SK-N-SH treated with all-trans-retinoic acid at 6 μM for 48 hours (cell line): ENCODE measurements around the gene KCNG4.

ENCODE experiments used
- ATAC-seq: fragments of 200-7000 bp; cut with Tn5 transposase; 3 replicates; pipeline ENCODE4 v1.9.1; 2020; ENCODE audit warnings: mild to moderate bottlenecking, moderate library complexity
- ARNTL ChIP-seq: fragments of 450-650 bp; formaldehyde crosslinking; IDR thresholded peaks from 2 replicates; pipeline ENCODE4 v1.5.0; 2020; ENCODE audit warnings: low read depth, mild to moderate bottlenecking, moderate library complexity, borderline replicate concordance
- BACH2 ChIP-seq: fragments of 250-450 bp; sonication (Bioruptor Pico); IDR thresholded peaks from 2 replicates; pipeline ENCODE4 v1.9.0; 2021; ENCODE audit warnings: mild to moderate bottlenecking, borderline replicate concordance
- CSDC2 ChIP-seq: fragments of 250-450 bp; sonication (Bioruptor Pico); IDR thresholded peaks from 2 replicates; pipeline ENCODE4 v1.5.0; 2020; ENCODE audit warnings: mild to moderate bottlenecking, moderate library complexity
- ESRRG ChIP-seq: fragments of 250-450 bp; sonication (Bioruptor Pico); IDR thresholded peaks from 2 replicates; pipeline ENCODE4 v1.6.1; 2021; ENCODE audit warnings: mild to moderate bottlenecking
- GLIS3 ChIP-seq: fragments of 250-450 bp; sonication (Bioruptor Pico); IDR thresholded peaks from 2 replicates; pipeline ENCODE4 v1.5.0; 2020; ENCODE audit warnings: mild to moderate bottlenecking, moderate library complexity
- ISL1 ChIP-seq: fragments of 250-450 bp; sonication (Bioruptor Pico); IDR thresholded peaks from 2 replicates; pipeline ENCODE4 v2.1.2; 2022; ENCODE audit warnings: mild to moderate bottlenecking, moderate library complexity
- OSR1 ChIP-seq: fragments of 250-450 bp; sonication (Bioruptor Pico); IDR thresholded peaks from 2 replicates; pipeline ENCODE4 v1.8.0; 2022; ENCODE audit warnings: moderate library complexity, mild to moderate bottlenecking, inconsistent platforms
- PPARA ChIP-seq: fragments of 250-450 bp; sonication (Bioruptor Pico); IDR thresholded peaks from 2 replicates; pipeline ENCODE4 v1.5.0; 2020; ENCODE audit warnings: mild to moderate bottlenecking, borderline replicate concordance
- RARB ChIP-seq: fragments of 250-450 bp; sonication (Bioruptor Pico); IDR thresholded peaks from 2 replicates; pipeline ENCODE4 v1.8.0; 2021; ENCODE audit warnings: mild to moderate bottlenecking, moderate library complexity
- SNAI2 ChIP-seq: fragments of 250-450 bp; sonication (Bioruptor Pico); IDR thresholded peaks from 2 replicates; pipeline ENCODE4 v1.5.0; 2020; ENCODE audit warnings: mild to moderate bottlenecking, moderate library complexity
- TCF4 ChIP-seq: fragments of 250-450 bp; sonication (Bioruptor Pico); IDR thresholded peaks from 2 replicates; pipeline ENCODE4 v1.8.0; 2021; ENCODE audit warnings: mild to moderate bottlenecking, moderate library complexity, borderline replicate concordance
- TOX ChIP-seq: fragments of 250-450 bp; sonication (Bioruptor Pico); IDR thresholded peaks from 2 replicates; pipeline ENCODE4 v1.8.0; 2021; ENCODE audit warnings: mild to moderate bottlenecking, moderate library complexity, borderline replicate concordance
- ZC3H10 ChIP-seq: fragments of 250-450 bp; sonication (Bioruptor Pico); IDR thresholded peaks from 2 replicates; pipeline ENCODE4 v1.5.1; 2021; ENCODE audit warnings: mild to moderate bottlenecking, moderate library complexity
- ZFP3 ChIP-seq: fragments of 250-450 bp; sonication (Bioruptor Pico); IDR thresholded peaks from 2 replicates; pipeline ENCODE4 v1.5.0; 2020; ENCODE audit warnings: mild to moderate bottlenecking, moderate library complexity
- ZFP30 ChIP-seq: fragments of 450-650 bp; formaldehyde crosslinking; IDR thresholded peaks from 2 replicates; pipeline ENCODE4 v1.5.0; 2022; ENCODE audit warnings: mild to moderate bottlenecking, moderate library complexity
- ZNF565 ChIP-seq: fragments of 450-650 bp; formaldehyde crosslinking; conservative IDR thresholded peaks from 2 replicates; pipeline ENCODE4 v1.5.0; 2020; ENCODE audit warnings: low read depth, mild to moderate bottlenecking, moderate library complexity
- ZNF70 ChIP-seq: fragments of 450-650 bp; formaldehyde crosslinking; IDR thresholded peaks from 2 replicates; pipeline ENCODE4 v1.5.0; 2020; ENCODE audit warnings: mild to moderate bottlenecking, moderate library complexity
- ZNF8 ChIP-seq: fragments of 450-650 bp; formaldehyde crosslinking; IDR thresholded peaks from 2 replicates; pipeline ENCODE4 v1.5.0; 2020; ENCODE audit warnings: mild to moderate bottlenecking, moderate library complexity
- TF ChIP-seq, protein P1 (sequence below): fragments of 250-450 bp; sonication (Bioruptor Pico); IDR thresholded peaks from 2 replicates; pipeline ENCODE4 v1.5.1; 2020; ENCODE audit warnings: low read depth, mild to moderate bottlenecking, moderate library complexity
- TF ChIP-seq, protein P2 (sequence below): fragments of 250-450 bp; sonication (Bioruptor Pico); IDR thresholded peaks from 2 replicates; pipeline ENCODE4 v1.5.1; 2021; ENCODE audit warnings: mild to moderate bottlenecking, moderate library complexity
- TF ChIP-seq, protein P3 (sequence below): fragments of 250-450 bp; sonication (Bioruptor Pico); IDR thresholded peaks from 2 replicates; pipeline ENCODE4 v1.8.0; 2021; ENCODE audit warnings: low read depth, mild to moderate bottlenecking, moderate library complexity, borderline replicate concordance
- TF ChIP-seq, protein P4 (sequence below): fragments of 250-450 bp; sonication (Bioruptor Pico); IDR thresholded peaks from 2 replicates; pipeline ENCODE4 v1.8.0; 2020; ENCODE audit warnings: mild to moderate bottlenecking, moderate library complexity, borderline replicate concordance
- TF ChIP-seq, protein P5 (sequence below): fragments of 250-450 bp; sonication (Bioruptor Pico); IDR thresholded peaks from 2 replicates; pipeline ENCODE4 v1.5.0; 2020; ENCODE audit warnings: mild to moderate bottlenecking, moderate library complexity

Gene KCNG4

DNA sequence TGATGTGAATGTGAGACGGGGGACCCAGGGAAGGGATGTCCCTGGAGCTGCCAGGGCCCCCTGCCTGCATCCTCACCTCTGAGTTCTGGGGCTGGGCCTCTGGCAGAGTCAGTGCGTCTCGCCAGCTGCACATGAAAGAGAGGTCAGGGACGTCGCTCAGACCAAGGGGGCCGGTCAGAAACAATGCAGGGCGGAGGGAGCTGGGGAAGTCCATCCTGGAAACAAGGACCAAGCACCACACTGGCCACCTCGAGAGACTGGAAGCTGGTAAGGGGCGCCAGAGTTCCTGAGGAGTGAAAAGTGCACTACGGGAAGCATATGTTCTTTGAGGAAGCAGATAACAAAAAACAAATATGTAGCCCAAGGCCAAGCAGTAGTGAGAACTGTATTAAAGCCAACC, 55.0 kb downstream of the KCNG4 start:
- TF ChIP-seq ESRRG (CRISPR knock-in tag) (no peak), OSR1 (CRISPR knock-in tag) (no peak), GLIS3 (no peak), CSDC2 (no peak), RARB (CRISPR knock-in tag) (no peak), ZFP3 (CRISPR knock-in tag) (no peak), BACH2 (CRISPR knock-in tag) (no peak), TCF4 (no peak), ZNF8 (CRISPR knock-in tag) (no peak), ZFP30 (CRISPR knock-in tag) (no peak), ISL1 (CRISPR knock-in tag) (no peak), PPARA (no peak), ZC3H10 (CRISPR knock-in tag) (no peak), TOX (CRISPR knock-in tag) (no peak), ARNTL (CRISPR knock-in tag) (no peak)
- TF ChIP-seq, protein P1, sequence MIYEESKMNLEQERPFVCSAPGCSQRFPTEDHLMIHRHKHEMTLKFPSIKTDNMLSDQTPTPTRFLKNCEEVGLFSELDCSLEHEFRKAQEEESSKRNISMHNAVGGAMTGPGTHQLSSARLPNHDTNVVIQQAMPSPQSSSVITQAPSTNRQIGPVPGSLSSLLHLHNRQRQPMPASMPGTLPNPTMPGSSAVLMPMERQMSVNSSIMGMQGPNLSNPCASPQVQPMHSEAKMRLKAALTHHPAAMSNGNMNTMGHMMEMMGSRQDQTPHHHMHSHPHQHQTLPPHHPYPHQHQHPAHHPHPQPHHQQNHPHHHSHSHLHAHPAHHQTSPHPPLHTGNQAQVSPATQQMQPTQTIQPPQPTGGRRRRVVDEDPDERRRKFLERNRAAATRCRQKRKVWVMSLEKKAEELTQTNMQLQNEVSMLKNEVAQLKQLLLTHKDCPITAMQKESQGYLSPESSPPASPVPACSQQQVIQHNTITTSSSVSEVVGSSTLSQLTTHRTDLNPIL (CRISPR knock-in tag): no peak
- TF ChIP-seq, protein P2, sequence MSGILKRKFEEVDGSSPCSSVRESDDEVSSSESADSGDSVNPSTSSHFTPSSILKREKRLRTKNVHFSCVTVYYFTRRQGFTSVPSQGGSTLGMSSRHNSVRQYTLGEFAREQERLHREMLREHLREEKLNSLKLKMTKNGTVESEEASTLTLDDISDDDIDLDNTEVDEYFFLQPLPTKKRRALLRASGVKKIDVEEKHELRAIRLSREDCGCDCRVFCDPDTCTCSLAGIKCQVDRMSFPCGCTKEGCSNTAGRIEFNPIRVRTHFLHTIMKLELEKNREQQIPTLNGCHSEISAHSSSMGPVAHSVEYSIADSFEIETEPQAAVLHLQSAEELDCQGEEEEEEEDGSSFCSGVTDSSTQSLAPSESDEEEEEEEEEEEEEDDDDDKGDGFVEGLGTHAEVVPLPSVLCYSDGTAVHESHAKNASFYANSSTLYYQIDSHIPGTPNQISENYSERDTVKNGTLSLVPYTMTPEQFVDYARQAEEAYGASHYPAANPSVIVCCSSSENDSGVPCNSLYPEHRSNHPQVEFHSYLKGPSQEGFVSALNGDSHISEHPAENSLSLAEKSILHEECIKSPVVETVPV (CRISPR knock-in tag): no peak
- TF ChIP-seq, protein P3, sequence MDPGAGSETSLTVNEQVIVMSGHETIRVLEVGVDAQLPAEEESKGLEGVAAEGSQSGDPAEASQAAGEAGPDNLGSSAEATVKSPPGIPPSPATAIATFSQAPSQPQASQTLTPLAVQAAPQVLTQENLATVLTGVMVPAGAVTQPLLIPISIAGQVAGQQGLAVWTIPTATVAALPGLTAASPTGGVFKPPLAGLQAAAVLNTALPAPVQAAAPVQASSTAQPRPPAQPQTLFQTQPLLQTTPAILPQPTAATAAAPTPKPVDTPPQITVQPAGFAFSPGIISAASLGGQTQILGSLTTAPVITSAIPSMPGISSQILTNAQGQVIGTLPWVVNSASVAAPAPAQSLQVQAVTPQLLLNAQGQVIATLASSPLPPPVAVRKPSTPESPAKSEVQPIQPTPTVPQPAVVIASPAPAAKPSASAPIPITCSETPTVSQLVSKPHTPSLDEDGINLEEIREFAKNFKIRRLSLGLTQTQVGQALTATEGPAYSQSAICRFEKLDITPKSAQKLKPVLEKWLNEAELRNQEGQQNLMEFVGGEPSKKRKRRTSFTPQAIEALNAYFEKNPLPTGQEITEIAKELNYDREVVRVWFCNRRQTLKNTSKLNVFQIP (CRISPR knock-in tag): no peak
- TF ChIP-seq, protein P4, sequence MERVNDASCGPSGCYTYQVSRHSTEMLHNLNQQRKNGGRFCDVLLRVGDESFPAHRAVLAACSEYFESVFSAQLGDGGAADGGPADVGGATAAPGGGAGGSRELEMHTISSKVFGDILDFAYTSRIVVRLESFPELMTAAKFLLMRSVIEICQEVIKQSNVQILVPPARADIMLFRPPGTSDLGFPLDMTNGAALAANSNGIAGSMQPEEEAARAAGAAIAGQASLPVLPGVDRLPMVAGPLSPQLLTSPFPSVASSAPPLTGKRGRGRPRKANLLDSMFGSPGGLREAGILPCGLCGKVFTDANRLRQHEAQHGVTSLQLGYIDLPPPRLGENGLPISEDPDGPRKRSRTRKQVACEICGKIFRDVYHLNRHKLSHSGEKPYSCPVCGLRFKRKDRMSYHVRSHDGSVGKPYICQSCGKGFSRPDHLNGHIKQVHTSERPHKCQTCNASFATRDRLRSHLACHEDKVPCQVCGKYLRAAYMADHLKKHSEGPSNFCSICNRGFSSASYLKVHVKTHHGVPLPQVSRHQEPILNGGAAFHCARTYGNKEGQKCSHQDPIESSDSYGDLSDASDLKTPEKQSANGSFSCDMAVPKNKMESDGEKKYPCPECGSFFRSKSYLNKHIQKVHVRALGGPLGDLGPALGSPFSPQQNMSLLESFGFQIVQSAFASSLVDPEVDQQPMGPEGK: no peak
- no peak for ATAC-seq

DNA sequence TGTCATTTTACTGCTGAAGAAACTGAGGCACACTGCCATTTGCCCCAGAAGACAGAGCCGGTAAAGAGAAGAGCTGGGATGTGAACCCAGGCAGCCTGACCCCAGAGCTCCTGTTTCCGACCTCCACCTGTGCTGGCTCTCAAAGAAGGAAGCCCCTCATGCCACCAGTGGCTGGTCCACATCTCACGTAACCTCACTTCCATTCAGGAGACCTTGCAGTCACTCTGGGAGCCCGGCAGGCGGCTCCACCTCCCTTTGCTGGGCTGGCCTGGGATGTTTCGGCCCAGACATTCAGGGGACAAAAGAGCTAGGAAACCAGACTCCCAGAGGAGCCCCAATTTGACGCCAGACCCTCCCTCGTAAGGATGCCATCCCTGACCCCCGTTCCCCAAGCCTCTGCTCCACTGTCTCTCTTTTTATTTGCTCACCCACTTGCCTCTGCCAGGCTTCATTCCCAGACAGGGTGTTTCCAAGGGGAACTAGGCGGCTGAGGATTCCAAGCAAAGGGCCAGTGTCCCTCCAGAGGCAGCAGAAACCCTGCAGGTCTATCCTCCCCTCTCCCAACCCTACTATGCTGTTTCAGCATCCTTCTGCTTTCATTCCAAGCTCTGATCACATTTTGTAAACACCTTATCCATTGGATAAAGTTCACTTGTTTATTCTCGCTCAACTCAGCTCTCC, 55.8 kb downstream of the KCNG4 start:
- TF ChIP-seq ZFP3 (CRISPR knock-in tag): no peak
- TF ChIP-seq SNAI2 (CRISPR knock-in tag): no peak
- no peak for TF ChIP-seq TOX (CRISPR knock-in tag)
- TF ChIP-seq, protein P2 (CRISPR knock-in tag): no peak
- no peak for TF ChIP-seq RARB (CRISPR knock-in tag)
- TF ChIP-seq ZNF8 (CRISPR knock-in tag): no peak
- TF ChIP-seq BACH2 (CRISPR knock-in tag): no peak
- TF ChIP-seq GLIS3: no peak
- no peak for TF ChIP-seq ZNF70 (CRISPR knock-in tag)
- TF ChIP-seq, protein P5, sequence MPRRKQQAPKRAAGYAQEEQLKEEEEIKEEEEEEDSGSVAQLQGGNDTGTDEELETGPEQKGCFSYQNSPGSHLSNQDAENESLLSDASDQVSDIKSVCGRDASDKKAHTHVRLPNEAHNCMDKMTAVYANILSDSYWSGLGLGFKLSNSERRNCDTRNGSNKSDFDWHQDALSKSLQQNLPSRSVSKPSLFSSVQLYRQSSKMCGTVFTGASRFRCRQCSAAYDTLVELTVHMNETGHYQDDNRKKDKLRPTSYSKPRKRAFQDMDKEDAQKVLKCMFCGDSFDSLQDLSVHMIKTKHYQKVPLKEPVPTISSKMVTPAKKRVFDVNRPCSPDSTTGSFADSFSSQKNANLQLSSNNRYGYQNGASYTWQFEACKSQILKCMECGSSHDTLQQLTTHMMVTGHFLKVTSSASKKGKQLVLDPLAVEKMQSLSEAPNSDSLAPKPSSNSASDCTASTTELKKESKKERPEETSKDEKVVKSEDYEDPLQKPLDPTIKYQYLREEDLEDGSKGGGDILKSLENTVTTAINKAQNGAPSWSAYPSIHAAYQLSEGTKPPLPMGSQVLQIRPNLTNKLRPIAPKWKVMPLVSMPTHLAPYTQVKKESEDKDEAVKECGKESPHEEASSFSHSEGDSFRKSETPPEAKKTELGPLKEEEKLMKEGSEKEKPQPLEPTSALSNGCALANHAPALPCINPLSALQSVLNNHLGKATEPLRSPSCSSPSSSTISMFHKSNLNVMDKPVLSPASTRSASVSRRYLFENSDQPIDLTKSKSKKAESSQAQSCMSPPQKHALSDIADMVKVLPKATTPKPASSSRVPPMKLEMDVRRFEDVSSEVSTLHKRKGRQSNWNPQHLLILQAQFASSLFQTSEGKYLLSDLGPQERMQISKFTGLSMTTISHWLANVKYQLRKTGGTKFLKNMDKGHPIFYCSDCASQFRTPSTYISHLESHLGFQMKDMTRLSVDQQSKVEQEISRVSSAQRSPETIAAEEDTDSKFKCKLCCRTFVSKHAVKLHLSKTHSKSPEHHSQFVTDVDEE (CRISPR knock-in tag): no peak
- TF ChIP-seq ZC3H10 (CRISPR knock-in tag): no peak
- TF ChIP-seq ZNF565: no peak
- no peak for TF ChIP-seq ISL1 (CRISPR knock-in tag)
- no peak for TF ChIP-seq TCF4
- no peak for TF ChIP-seq OSR1 (CRISPR knock-in tag)
- TF ChIP-seq ZFP30 (CRISPR knock-in tag): no peak
- TF ChIP-seq ARNTL (CRISPR knock-in tag): no peak
- no peak for TF ChIP-seq CSDC2
- TF ChIP-seq, protein P3 (CRISPR knock-in tag): no peak
- ATAC-seq: no peak
